HG03469 (cell line): Measurements from ENCODE around the gene PPHLN1.
"Not testable (repeated sequence)": the region's sequence is repeated elsewhere in the genome, so short reads cannot be mapped to it uniquely, and the experiment has no call there.

ENCODE experiments used
- ATAC-seq: cut with Tn5 transposase; IDR thresholded peaks from one replicate; pipeline ENCODE4 v1.9.1; 2021; ENCODE audit warnings: mild to moderate bottlenecking, moderate library complexity, moderate number of reproducible peaks; ENCODE audit not compliant: unreplicated experiment

The PPHLN1 gene

GRCh38 chr12:42320796-42321195 lies 5.2 kb upstream of the PPHLN1 start:
- no peak for ATAC-seq

- no peak for ATAC-seq
Measured at GRCh38 chr12:42322567-42322966, 3.4 kb upstream of the PPHLN1 start.

- no peak for ATAC-seq
Measured at GRCh38 chr12:42323856-42324255, 2.1 kb upstream of the PPHLN1 start.

- ATAC-seq = no peak
Measured at GRCh38 chr12:42325326-42325652, 678 bp upstream of the PPHLN1 start.

- ATAC-seq = no peak
Measured at GRCh38 chr12:42326541-42327226, 717 bp downstream of the PPHLN1 start.

- ATAC-seq = no peak
Measured at GRCh38 chr12:42327227-42327590, 1.2 kb downstream of the PPHLN1 start.

GRCh38 chr12:42330097-42330496 lies 4.1 kb downstream of the PPHLN1 start:
- ATAC-seq = not testable (repeated sequence)

- ATAC-seq = peak; percentile 75
Measured at GRCh38 chr12:42332301-42333285, 6.6 kb downstream of the PPHLN1 start.

GRCh38 chr12:42336286-42336685 lies 10.3 kb downstream of the PPHLN1 start:
- ATAC-seq = no peak

- no peak for ATAC-seq
Measured at GRCh38 chr12:42338280-42338679, 12.3 kb downstream of the PPHLN1 start.

GRCh38 chr12:42342028-42342427 lies 16.1 kb downstream of the PPHLN1 start:
- no peak for ATAC-seq

GRCh38 chr12:42343721-42344120 lies 17.8 kb downstream of the PPHLN1 start:
- no peak for ATAC-seq

- ATAC-seq = no peak
Measured at GRCh38 chr12:42346403-42347002, 20.5 kb downstream of the PPHLN1 start.

- ATAC-seq = not testable (repeated sequence)
Measured at GRCh38 chr12:42349119-42350020, 23.4 kb downstream of the PPHLN1 start.

- not testable (repeated sequence) for ATAC-seq
Measured at GRCh38 chr12:42350021-42350407, 24.0 kb downstream of the PPHLN1 start.

- ATAC-seq = no peak
Measured at GRCh38 chr12:42356344-42356743, 30.4 kb downstream of the PPHLN1 start.

GRCh38 chr12:42360747-42361403 lies 34.9 kb downstream of the PPHLN1 start:
- peak; percentile 56 for ATAC-seq

GRCh38 chr12:42361909-42362646 lies 36.1 kb downstream of the PPHLN1 start:
- no peak for ATAC-seq

GRCh38 chr12:42362647-42363260 lies 36.8 kb downstream of the PPHLN1 start:
- ATAC-seq = no peak
